ENCODE measurements around the gene GPANK1. TPM values are rescaled to one million over a fixed set of nuclear protein-coding genes. Genes with fewer than 3 reads are reported as not detected.

Gene GPANK1
- total RNA-seq, 1 experiment from 2014 or later, result 29.1 TPM

- Mint-ChIP-seq H3K4me3 (peak overlapping the region; percentile 92), H3K36me3 (peaks cover 52% of the 10 kb centered on the region), H3K27me3 (ENCODE audit: low read depth) (no peaks in the 10 kb centered on the region; the same call in 1 of the 2 replicates), H3K27ac (peak overlapping the region; percentile 95), H3K4me1 (peaks cover 17% of the 10 kb centered on the region), H3K9me3 (no peaks in the 10 kb centered on the region)
- DNase-seq (ENCODE audit: low spot score) (no peak), ATAC-seq (no peak)
- ChIA-PET CTCF (interaction anchor here (0.6 to 2.1 kb wide), 5 partner anchors 23 to 186 kb away, joined by 4 to 16 read pairs (median 5); partner anchors contain the start of genes ATP6V1G2 and NFKBIL1), POLR2A (interaction anchor here (1.1 to 1.9 kb wide), 4 partner anchors 31 to 80 kb away, joined by 3 to 8 read pairs (median 8); partner anchors contain the start of genes ATP6V1G2, BAG6, C6orf47 and DDX39B)
- no peak for TF ChIP-seq ZNF423 (CRISPR knock-in tag; IDR thresholded peaks at IDR 0.05)
- 0 out of 2 replicates have a peak, but pooled peaks have one; percentile 13 for TF ChIP-seq ARID4B (CRISPR knock-in tag; IDR thresholded peaks at IDR 0.05; ENCODE audit: borderline replicate concordance)
- 0 out of 2 replicates have a peak, but pooled peaks have one; percentile 19 for TF ChIP-seq GABPB1 (CRISPR knock-in tag; IDR thresholded peaks at IDR 0.05)
Observed at GRCh38 chr6:31621320-31621939, 43.4 kb downstream of the GPANK1 start.

- H3K4me3 Mint-ChIP-seq, result peak within 1 kb of the TSS; percentile 92
- DNase-seq (ENCODE audit: low spot score), result peak; percentile 78
- TF ChIP-seq TEAD1 (CRISPR knock-in tag; IDR thresholded peaks at IDR 0.05), result 0 out of 2 replicates have a peak, but pooled peaks have one; percentile 49
- peak; percentile 93; the same call in 1 of the 2 replicates for TF ChIP-seq KAT7 (CRISPR knock-in tag; IDR thresholded peaks at IDR 0.05; ENCODE audit: borderline replicate concordance)
- peak; percentile 62; the same call in 1 of the 2 replicates for TF ChIP-seq ZNF232 (CRISPR knock-in tag; IDR thresholded peaks at IDR 0.05)
- TF ChIP-seq ATF3 (CRISPR knock-in tag; conservative IDR thresholded peaks at IDR 0.05), result no peak
- TF ChIP-seq MXD4 (CRISPR knock-in tag; IDR thresholded peaks at IDR 0.05; ENCODE audit: borderline replicate concordance), result no peak
- peak; percentile 30; the same call in 1 of the 2 replicates for TF ChIP-seq FOXP1 (CRISPR knock-in tag; IDR thresholded peaks at IDR 0.05; ENCODE audit: borderline replicate concordance)
- TF ChIP-seq SP1 (CRISPR knock-in tag; conservative IDR thresholded peaks at IDR 0.05), result peak; percentile 62; the same call in 1 of the 2 replicates
- no peak for TF ChIP-seq TCF7 (CRISPR knock-in tag; IDR thresholded peaks at IDR 0.05; ENCODE audit: low read depth)
- peak; percentile 59 for TF ChIP-seq HMGXB4 (CRISPR knock-in tag; IDR thresholded peaks at IDR 0.05)
- no peak for TF ChIP-seq SOX15 (CRISPR knock-in tag; IDR thresholded peaks at IDR 0.05)
- TF ChIP-seq IRF2 (CRISPR knock-in tag; IDR thresholded peaks at IDR 0.05; ENCODE audit: borderline replicate concordance, low read depth), result no peak
- no peak for TF ChIP-seq ZMAT4 (CRISPR knock-in tag; IDR thresholded peaks at IDR 0.05)
- TF ChIP-seq ZBTB43 (CRISPR knock-in tag; IDR thresholded peaks at IDR 0.05), result peak; percentile 77; the same call in 1 of the 2 replicates
- no peak for TF ChIP-seq EMX1 (CRISPR knock-in tag; IDR thresholded peaks at IDR 0.05)
- no peak for TF ChIP-seq TP53 (CRISPR knock-in tag; IDR thresholded peaks at IDR 0.05)
- TF ChIP-seq ATF6 (CRISPR knock-in tag; IDR thresholded peaks at IDR 0.05), result no peak
- no peak for TF ChIP-seq NR1H2 (CRISPR knock-in tag; IDR thresholded peaks at IDR 0.05)
- TF ChIP-seq E2F5 (CRISPR knock-in tag; IDR thresholded peaks at IDR 0.05), result peak; percentile 17; the same call in 1 of the 2 replicates
Observed at GRCh38 chr6:31620586-31621319, 44.0 kb downstream of the GPANK1 start, which contains the start of gene PRRC2A. PRRC2A (plus strand) TSS chr6:31620715; CDS start chr6:31622790, 2,075 bp downstream.

More at GRCh38 chr6:31620586-31621319, 44.0 kb downstream of the GPANK1 start, which contains the start of gene PRRC2A:
- Mint-ChIP-seq H3K4me1 (peaks cover 23% of the 10 kb centered on the region), H3K27me3 (ENCODE audit: low read depth) (no peaks in the 10 kb centered on the region; the same call in 1 of the 2 replicates), H3K27ac (peak within 1 kb of the TSS; percentile 100), H3K9me3 (no peaks in the 10 kb centered on the region), H3K36me3 (peaks cover 45% of the 10 kb centered on the region)
- CTCF ChIA-PET, result interaction anchor here (0.6 to 1.7 kb wide), 4 partner anchors 23 to 186 kb away, joined by 3 to 10 read pairs (median 4); no protein-coding TSS in a partner anchor
- POLR2A ChIA-PET, result interaction anchor here (1.0 kb wide), 1 partner anchor 80 kb away, joined by 5 read pairs; the partner anchor contains the start of gene DDX39B
- peak; percentile 34 for ATAC-seq

All from WTC11 (cell line).